ENCODE data around the gene ZNF98. TPM values are rescaled to one million over a fixed set of nuclear protein-coding genes. Genes with fewer than 3 reads are reported as not detected.

ZNF98 gene
- total RNA-seq = 2.3 TPM

DNA sequence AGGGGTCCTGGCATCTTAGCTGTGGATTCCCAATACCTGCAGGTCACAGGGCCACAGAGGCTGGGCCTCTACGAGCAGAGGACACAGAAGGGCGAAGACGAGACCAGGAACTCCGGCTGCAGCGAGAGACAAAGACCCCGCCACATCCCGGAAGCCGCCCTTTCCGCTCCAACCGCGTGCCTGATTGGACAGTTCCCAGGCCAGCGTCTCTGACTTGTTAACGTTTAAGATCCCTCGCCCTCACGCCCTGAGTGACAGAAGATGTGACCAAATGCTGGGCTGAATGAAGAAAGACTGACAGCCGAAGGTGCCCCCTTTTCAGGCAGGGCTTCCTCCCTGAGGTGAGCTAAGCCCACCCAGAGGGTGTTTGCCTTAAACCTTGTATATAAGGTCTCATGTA lies at the start of gene ZNF98:
TSS of gene ZNF98 (minus strand) at position 136 of the 400 bp plus-strand sequence. CDS start at position 14, 122 bp downstream.
- peak; percentile 75 for DNase-seq

DNA sequence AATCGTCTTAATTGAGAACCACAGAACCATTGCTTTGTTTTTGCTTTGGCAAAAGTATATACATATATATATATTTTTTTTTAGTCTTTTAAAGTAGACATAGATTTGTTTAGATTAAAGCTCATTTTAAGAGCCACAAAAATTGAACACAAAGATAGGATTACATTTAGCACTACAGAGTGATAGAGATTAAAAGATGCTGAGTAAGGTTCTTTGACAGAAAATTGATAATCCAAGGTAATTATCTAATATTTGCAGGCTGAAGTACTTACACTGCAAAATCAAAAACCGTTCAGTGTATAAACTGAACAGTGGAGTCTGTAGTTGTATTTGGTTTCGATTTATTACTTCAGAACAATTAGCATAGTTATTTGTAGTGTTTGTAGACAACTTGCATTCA lies 24.5 kb upstream of the ZNF98 start:
- no peak for DNase-seq

DNA sequence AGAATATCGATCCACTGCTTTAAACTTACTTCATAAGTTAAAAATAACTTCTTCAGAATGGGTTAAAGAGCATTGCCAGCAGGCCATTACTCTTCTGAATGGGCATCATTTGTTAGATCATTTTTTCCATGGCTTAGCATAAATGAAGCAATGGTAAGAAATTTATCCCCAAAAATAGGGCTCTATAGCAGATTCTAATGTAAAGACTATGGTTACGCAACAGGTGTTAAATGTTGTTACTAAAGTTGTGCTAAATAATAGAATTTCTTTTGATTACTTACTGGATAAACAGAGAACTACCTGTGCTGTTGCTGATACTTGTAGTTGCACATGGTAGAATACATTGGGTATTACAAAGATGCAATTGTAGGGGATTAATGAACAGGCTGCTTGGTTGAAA lies 15.9 kb upstream of the ZNF98 start:
- no peak for DNase-seq

DNA sequence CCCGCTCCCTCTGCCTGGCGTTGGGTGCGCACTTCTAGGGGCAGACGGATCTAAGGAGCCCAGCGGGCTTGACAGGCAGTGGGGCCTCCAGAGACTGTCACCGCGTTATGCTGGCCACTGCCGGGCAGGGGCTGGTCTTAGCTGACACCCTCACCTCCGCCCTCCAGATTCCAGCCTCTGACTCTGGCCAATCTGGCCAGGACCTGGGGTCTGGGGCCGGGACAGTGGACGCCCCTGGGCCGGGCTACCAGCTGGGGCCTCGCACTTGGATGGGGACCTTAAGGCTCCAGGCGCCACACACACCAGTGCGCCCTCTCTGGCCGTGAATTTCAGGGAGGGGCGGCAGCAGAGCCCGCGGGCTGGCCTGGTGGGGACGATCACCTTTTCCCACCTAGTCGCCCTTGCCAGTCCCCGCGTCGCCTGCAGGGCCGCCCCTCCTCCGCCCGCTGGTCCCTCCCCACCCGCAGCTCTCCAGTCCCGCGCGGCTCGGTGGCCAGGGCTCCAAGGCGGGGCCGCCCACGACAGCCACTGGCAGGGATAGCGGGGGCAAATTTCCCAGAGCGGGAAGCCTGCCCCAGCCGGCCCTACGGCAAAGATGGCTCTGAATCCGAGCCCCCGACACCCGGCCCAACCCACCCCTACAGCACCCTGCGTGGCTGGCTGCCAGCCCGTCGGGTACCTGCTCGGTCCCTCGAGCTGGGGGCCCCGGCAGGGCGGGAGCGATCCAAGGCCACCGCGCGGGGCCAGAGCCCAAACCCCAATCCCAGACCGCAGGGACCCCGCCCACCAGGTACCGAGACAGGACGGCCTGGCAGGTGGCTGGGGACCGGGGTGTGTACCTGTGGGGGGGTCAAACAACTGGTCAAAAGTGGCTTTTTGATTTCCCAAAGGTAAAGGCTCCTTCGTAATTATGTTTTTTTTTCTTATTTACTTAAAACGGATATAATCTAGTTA lies 6.1 kb upstream of the ZNF98 start:
- no peak for DNase-seq

DNA sequence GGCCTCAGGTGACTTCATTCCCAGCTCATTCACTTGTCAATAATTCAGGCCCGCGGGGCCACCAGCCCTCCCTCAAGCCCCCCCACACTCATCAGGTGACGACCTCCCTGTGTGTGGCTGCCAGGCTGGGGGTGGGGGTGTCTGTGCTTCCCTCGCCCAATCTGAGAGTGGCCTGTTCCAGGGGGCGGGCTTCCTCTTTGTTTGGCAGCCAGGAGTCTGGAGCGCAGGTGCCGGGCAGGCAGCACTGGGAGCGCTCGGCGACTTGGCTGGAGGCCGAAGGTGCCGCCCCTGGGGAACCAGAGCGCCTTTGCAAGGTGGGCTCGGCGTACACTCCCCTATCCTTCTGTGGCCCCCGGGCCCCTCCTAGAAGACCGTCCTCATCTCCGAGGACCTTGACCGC lies 5.4 kb upstream of the ZNF98 start:
- DNase-seq = no peak

DNA sequence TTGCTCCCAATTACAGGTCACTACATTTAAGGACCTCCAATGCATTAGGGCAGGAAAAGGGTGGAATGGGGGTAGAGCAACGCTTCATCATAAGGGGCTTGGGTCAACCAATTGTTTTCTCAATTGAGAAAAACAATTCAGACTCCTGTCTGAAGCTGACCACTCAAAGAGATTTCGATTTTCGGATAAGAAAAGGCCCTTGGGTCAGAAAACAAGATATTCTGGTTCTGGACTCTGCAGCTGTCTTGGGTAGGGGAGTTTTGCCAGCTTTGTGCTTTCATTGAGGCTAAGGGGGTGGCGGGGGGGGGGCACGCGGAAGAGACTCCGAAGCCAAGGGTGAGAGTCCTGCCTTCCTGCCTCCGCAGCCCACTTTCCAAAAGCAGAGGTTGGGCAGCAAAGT lies 4.8 kb upstream of the ZNF98 start:
- no peak for DNase-seq

DNA sequence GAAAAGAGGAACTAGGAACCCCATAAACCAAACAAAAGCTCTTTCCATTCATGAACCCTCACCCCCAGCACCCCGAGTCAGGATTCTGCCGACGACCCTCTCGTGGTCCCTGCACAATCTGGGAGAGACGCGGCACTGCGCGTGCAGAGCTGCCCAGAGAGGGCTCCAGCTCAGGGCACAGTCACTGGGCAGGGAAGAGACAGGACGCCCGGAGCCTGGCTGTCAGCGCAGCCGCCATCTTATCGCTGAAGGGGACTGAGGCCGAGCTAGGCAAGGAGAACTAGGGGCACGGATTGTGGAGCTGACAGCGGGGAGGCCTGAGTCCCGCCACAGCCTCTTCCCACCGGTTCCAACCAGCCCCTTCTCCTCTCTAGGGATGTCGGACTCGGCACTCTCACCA lies 349 bp downstream of the ZNF98 start:
- DNase-seq = no peak

DNA sequence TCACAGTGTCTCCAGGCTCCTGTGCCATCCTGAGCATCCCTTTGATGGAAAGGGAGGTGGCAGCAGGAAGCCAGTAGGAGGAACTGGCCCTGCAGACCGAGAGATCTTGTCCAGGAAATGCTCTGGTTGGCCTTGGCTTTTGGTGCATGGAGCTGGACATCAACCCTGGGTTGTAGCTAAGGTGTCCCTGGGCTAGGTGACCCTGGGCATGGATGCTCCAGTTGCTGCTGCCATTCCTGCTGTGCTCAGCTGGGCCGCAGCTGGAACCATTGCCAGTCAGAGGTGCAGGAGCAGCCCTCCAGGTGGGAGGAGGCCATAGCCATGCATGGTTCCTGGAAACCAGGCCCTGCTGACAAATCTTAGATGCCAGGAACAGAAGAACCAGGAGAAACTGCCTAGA lies 67.5 kb downstream of the ZNF98 start:
- no peak for DNase-seq

Small RNA genes within 50 kb of the gene (small RNA-seq; reads per million reads assigned to genes)
- gene AC011494.1 (ENCODE audit: low replicate concordance) = not detected

Other genes with a start within 250 kb of the ZNF98 start
- gene ZNF676, start 225.4 kb downstream of the ZNF98 start, total RNA-seq = 0.92 TPM
- gene ZNF729, start 135.9 kb downstream of the ZNF98 start, total RNA-seq = 0.10 TPM
- 1.6 TPM for gene ZNF492, start 212.0 kb upstream of the ZNF98 start, total RNA-seq

Measured in tongue (tissue), 3 donors.